ENCODE results near the gene SLC44A5.
"Not testable (repeated sequence)": the region's sequence is repeated elsewhere in the genome, so short reads cannot be mapped to it uniquely, and the experiment has no call there.

SLC44A5 gene

DNA sequence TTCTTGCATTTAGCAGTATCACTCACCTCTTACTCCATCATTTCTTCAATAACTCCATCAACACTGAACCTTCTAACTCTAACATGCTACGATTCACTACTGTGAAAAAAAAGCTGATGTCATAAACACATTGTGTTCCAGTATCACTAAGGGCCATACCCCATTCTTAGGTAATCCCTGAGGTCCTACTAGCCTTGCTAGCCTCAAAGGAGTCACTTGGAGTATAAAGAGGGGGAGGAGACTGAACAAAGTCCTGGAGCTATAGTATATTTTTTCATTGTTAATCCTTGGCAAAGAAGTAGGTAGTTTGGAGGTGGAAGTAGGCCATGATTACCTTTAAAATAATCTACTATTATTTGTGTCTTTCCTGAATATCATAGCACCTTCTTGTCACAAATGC lies at the start of gene SLC44A5:
TSS of gene SLC44A5 (minus strand) at position 101 of the 400 bp plus-strand sequence. CDS start 69,667 bp downstream, outside the sequence.
- peaks cover 33% of the 10 kb centered on the region for H3K27me3 ChIP-seq (ENCODE audit: control insufficient read depth, insufficient read depth, low read length)
- H3K36me3 ChIP-seq (ENCODE audit: control insufficient read depth, insufficient read depth, low read length) = no peaks in the 10 kb centered on the region
- H3K9ac ChIP-seq (ENCODE audit: low read depth, low read length) = no peak within 1 kb of the TSS
- no peak within 1 kb of the TSS for H3K4me3 ChIP-seq (ENCODE audit: low read depth, low read length)
- H3K4me1 ChIP-seq (ENCODE audit: control insufficient read depth, insufficient read depth, low read length) = no peaks in the 10 kb centered on the region
- H3K9me3 ChIP-seq (ENCODE audit: control insufficient read depth, insufficient read depth, low read length) = no peaks in the 10 kb centered on the region

DNA sequence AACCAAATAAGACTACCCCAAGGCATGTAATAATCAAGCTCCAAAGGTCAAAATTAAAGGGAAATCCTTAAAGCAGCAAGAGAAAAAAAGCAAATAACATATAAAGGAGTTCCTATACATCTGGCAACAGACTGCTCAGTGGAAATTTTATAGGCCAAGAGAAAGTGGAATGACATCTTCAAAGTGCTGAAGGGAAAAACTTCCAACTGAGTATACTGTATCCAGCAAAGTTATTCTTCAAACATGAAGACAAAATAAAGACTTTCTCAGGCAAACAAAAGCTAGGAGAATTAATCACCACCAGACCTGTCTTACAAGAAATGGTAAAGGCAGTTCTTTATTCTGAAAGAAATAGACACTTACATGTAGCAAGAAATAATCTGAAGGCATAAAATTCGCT lies 45.0 kb upstream of the SLC44A5 start:
- Histone ChIP-seq H3K36me3 (ENCODE audit: control insufficient read depth, insufficient read depth, low read length) (no peaks in the 10 kb centered on the region), H3K27me3 (ENCODE audit: control insufficient read depth, insufficient read depth, low read length) (no peaks in the 10 kb centered on the region), H3K9me3 (ENCODE audit: control insufficient read depth, insufficient read depth, low read length) (no peaks in the 10 kb centered on the region), H3K9ac (ENCODE audit: low read depth, low read length) (no peak overlapping the region), H3K4me3 (ENCODE audit: low read depth, low read length) (no peak overlapping the region), H3K4me1 (ENCODE audit: control insufficient read depth, insufficient read depth, low read length) (no peaks in the 10 kb centered on the region)

- H3K4me1 ChIP-seq (ENCODE audit: control insufficient read depth, insufficient read depth, low read length); H3K4me3 ChIP-seq (ENCODE audit: low read depth, low read length); H3K27me3 ChIP-seq (ENCODE audit: control insufficient read depth, insufficient read depth, low read length); H3K9ac ChIP-seq (ENCODE audit: low read depth, low read length); H3K9me3 ChIP-seq (ENCODE audit: control insufficient read depth, insufficient read depth, low read length); H3K36me3 ChIP-seq (ENCODE audit: control insufficient read depth, insufficient read depth, low read length): not testable (repeated sequence)
These were observed 36.3 kb upstream of the SLC44A5 start for GRCh38 chr1:75647183-75647582.

- not testable (repeated sequence) for H3K9me3 ChIP-seq (ENCODE audit: control insufficient read depth, insufficient read depth, low read length); H3K4me1 ChIP-seq (ENCODE audit: control insufficient read depth, insufficient read depth, low read length); H3K4me3 ChIP-seq (ENCODE audit: low read depth, low read length); H3K9ac ChIP-seq (ENCODE audit: low read depth, low read length); H3K27me3 ChIP-seq (ENCODE audit: control insufficient read depth, insufficient read depth, low read length); H3K36me3 ChIP-seq (ENCODE audit: control insufficient read depth, insufficient read depth, low read length)
These were observed 34.2 kb upstream of the SLC44A5 start for GRCh38 chr1:75645153-75645552.

- no peaks in the 10 kb centered on the region for H3K27me3 ChIP-seq (ENCODE audit: control insufficient read depth, insufficient read depth, low read length)
- H3K36me3 ChIP-seq (ENCODE audit: control insufficient read depth, insufficient read depth, low read length) = no peaks in the 10 kb centered on the region
- no peak overlapping the region for H3K9ac ChIP-seq (ENCODE audit: low read depth, low read length)
- H3K4me3 ChIP-seq (ENCODE audit: low read depth, low read length) = no peak overlapping the region
- H3K9me3 ChIP-seq (ENCODE audit: control insufficient read depth, insufficient read depth, low read length) = peaks cover 8% of the 10 kb centered on the region
- no peaks in the 10 kb centered on the region for H3K4me1 ChIP-seq (ENCODE audit: control insufficient read depth, insufficient read depth, low read length)
These were observed 32.5 kb upstream of the SLC44A5 start for GRCh38 chr1:75643460-75643859.

DNA sequence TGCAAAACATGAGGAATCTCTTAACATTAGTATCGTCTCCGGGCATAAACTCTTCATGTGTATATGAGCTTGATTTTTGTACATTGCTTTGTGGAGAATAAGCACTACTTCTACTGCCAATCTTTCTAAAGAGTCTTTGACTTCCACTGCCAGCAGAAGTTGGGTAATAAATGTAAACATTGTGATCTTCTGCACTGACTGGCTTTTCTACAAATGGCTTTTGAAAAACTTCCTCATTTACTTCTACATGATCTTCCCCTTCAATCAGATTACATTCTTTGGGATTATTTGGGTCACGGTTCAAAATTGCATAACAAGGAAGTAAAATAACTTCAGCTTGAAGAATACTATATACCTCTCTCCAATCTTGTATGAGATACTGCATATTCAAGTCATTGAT lies 30.4 kb upstream of the SLC44A5 start:
- H3K9me3 ChIP-seq (ENCODE audit: control insufficient read depth, insufficient read depth, low read length) = no peaks in the 10 kb centered on the region
- H3K36me3 ChIP-seq (ENCODE audit: control insufficient read depth, insufficient read depth, low read length) = no peaks in the 10 kb centered on the region
- no peaks in the 10 kb centered on the region for H3K4me1 ChIP-seq (ENCODE audit: control insufficient read depth, insufficient read depth, low read length)
- H3K9ac ChIP-seq (ENCODE audit: low read depth, low read length) = no peak overlapping the region
- no peaks in the 10 kb centered on the region for H3K27me3 ChIP-seq (ENCODE audit: control insufficient read depth, insufficient read depth, low read length)
- no peak overlapping the region for H3K4me3 ChIP-seq (ENCODE audit: low read depth, low read length)

- Histone ChIP-seq H3K27me3 (ENCODE audit: control insufficient read depth, insufficient read depth, low read length) (no peaks in the 10 kb centered on the region), H3K4me1 (ENCODE audit: control insufficient read depth, insufficient read depth, low read length) (no peaks in the 10 kb centered on the region), H3K9ac (ENCODE audit: low read depth, low read length) (no peak overlapping the region), H3K9me3 (ENCODE audit: control insufficient read depth, insufficient read depth, low read length) (no peaks in the 10 kb centered on the region), H3K36me3 (ENCODE audit: control insufficient read depth, insufficient read depth, low read length) (no peaks in the 10 kb centered on the region), H3K4me3 (ENCODE audit: low read depth, low read length) (no peak overlapping the region)
These were observed 29.2 kb upstream of the SLC44A5 start for GRCh38 chr1:75640137-75640536.

DNA sequence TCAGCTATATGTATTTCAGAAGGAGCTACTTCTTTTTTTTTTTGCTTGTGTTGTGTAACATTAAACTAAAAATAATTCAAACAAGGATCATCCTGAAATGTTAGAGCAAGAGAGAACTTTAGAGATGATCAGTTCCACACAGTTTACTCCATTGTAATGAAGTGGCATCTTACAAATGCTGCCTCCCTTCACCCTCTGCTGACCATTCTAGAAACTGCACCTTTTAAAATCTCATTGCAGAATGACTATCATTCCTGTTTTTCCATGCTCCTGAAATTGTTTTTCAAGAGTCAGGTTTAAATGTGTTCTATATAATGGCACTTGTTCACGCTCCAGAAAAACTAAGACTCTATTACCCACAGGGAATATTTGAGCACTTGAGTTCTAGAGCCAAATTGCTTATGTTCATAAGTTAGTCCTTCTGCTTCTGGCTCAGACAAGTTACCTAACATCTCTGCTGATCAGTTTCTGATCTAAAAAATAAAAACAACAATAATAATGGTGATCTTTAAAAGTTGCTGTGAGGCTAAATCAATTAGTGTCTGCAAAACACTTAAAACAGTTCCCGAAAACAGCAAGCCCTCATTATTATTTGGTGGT lies 21.5 kb upstream of the SLC44A5 start:
- Histone ChIP-seq H3K9me3 (ENCODE audit: control insufficient read depth, insufficient read depth, low read length) (no peaks in the 10 kb centered on the region), H3K27me3 (ENCODE audit: control insufficient read depth, insufficient read depth, low read length) (no peaks in the 10 kb centered on the region), H3K9ac (ENCODE audit: low read depth, low read length) (no peak overlapping the region)

GRCh38 chr1:75630998-75631397 lies 20.1 kb upstream of the SLC44A5 start:
- peaks cover 2% of the 10 kb centered on the region for H3K27me3 ChIP-seq (ENCODE audit: control insufficient read depth, insufficient read depth, low read length)
- H3K4me3 ChIP-seq (ENCODE audit: low read depth, low read length) = no peak overlapping the region
- no peaks in the 10 kb centered on the region for H3K9me3 ChIP-seq (ENCODE audit: control insufficient read depth, insufficient read depth, low read length)
- no peak overlapping the region for H3K9ac ChIP-seq (ENCODE audit: low read depth, low read length)
- H3K4me1 ChIP-seq (ENCODE audit: control insufficient read depth, insufficient read depth, low read length) = peaks cover 18% of the 10 kb centered on the region
- no peaks in the 10 kb centered on the region for H3K36me3 ChIP-seq (ENCODE audit: control insufficient read depth, insufficient read depth, low read length)

More for the DNA sequence above, 21.5 kb upstream of the SLC44A5 start:
- Histone ChIP-seq H3K4me3 (ENCODE audit: low read depth, low read length) (no peak overlapping the region), H3K36me3 (ENCODE audit: control insufficient read depth, insufficient read depth, low read length) (no peaks in the 10 kb centered on the region), H3K4me1 (ENCODE audit: control insufficient read depth, insufficient read depth, low read length) (peaks cover 18% of the 10 kb centered on the region)

DNA sequence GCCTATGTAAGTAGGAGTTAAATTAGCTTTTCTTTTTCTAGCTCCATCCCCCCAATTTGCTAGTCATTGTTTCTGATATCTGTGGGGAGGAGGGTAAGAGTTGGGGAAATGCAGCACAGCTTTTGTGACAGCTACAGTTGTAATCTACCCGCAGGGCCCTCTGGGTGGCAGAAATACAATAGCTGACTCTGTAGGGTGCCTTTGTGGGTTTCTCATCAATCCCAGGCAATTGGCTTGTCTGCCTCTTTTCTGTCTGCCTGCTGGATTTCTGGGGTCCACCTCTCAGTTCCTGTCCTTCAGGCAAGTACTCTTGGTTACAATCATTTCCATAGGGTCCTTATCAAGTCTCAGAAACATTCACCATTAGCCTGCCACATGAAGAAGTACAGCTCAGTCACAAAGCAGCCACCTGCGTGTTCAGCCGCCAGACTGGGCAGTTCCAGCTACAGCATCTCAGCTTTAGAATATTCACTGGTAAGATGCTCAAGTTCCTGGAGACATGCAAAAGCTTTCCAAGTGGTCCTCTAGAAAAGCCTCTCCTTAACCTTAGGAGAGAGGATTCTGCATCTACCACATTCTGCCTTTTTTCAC lies 19.2 kb upstream of the SLC44A5 start:
- Histone ChIP-seq H3K27me3 (ENCODE audit: control insufficient read depth, insufficient read depth, low read length) (peaks cover 2% of the 10 kb centered on the region), H3K9ac (ENCODE audit: low read depth, low read length) (no peak overlapping the region), H3K4me3 (ENCODE audit: low read depth, low read length) (no peak overlapping the region), H3K4me1 (ENCODE audit: control insufficient read depth, insufficient read depth, low read length) (peaks cover 18% of the 10 kb centered on the region), H3K36me3 (ENCODE audit: control insufficient read depth, insufficient read depth, low read length) (no peaks in the 10 kb centered on the region), H3K9me3 (ENCODE audit: control insufficient read depth, insufficient read depth, low read length) (no peaks in the 10 kb centered on the region)

DNA sequence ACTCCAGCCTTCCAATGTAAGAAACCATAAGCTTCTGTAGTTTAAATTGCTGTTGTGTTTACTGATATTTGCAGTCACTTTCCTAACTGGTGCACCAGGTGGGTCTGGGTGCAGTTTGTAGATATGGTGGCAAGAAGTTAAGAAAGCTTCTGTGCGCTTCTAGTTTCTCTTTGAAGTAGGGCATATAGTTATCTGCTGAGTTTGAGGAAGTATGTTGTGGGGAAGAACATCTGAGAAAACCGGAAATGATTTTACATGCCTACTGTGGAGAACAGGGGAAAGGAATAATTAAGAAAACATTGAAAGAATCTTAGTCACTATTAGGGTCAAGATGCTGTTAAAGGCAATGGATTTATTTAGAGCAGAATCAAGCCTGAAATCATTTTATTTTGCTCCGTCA lies 14.9 kb upstream of the SLC44A5 start:
- Histone ChIP-seq H3K4me1 (ENCODE audit: control insufficient read depth, insufficient read depth, low read length) (peaks cover 17% of the 10 kb centered on the region), H3K36me3 (ENCODE audit: control insufficient read depth, insufficient read depth, low read length) (no peaks in the 10 kb centered on the region), H3K27me3 (ENCODE audit: control insufficient read depth, insufficient read depth, low read length) (peaks cover 2% of the 10 kb centered on the region), H3K9ac (ENCODE audit: low read depth, low read length) (no peak overlapping the region), H3K4me3 (ENCODE audit: low read depth, low read length) (no peak overlapping the region), H3K9me3 (ENCODE audit: control insufficient read depth, insufficient read depth, low read length) (no peaks in the 10 kb centered on the region)

DNA sequence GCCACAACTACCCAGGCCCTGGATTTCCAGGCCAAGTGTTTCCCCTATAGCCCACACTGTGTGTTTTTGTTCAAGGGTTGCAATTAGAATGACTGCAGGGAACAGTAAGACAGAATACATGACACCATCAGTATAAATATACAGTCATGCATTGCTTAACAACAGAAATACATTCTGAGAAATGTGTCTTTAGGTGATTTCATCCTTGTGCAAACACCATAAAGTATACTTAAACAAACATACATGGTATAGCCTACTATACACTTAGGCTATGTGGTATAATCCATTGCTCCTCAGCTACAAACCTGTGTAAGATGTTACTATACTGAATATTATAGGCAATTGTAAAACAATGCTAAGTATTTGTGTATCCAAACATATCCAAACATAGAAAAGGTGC lies 7.5 kb upstream of the SLC44A5 start:
- Histone ChIP-seq H3K4me3 (ENCODE audit: low read depth, low read length) (no peak overlapping the region), H3K9me3 (ENCODE audit: control insufficient read depth, insufficient read depth, low read length) (no peaks in the 10 kb centered on the region), H3K4me1 (ENCODE audit: control insufficient read depth, insufficient read depth, low read length) (no peaks in the 10 kb centered on the region), H3K36me3 (ENCODE audit: control insufficient read depth, insufficient read depth, low read length) (no peaks in the 10 kb centered on the region), H3K27me3 (ENCODE audit: control insufficient read depth, insufficient read depth, low read length) (peaks cover 49% of the 10 kb centered on the region), H3K9ac (ENCODE audit: low read depth, low read length) (no peak overlapping the region)
